Neuron (in vitro differentiated cells): Measurements from ENCODE around the gene POU6F2.

Source experiments
- H2AFZ ChIP-seq: one replicate; pipeline ENCODE4 v1.6.1; 2013; ENCODE audit warnings: low read depth, mild to moderate bottlenecking, inconsistent platforms, low read length, moderate library complexity
- H3K27me3 ChIP-seq: one replicate; pipeline ENCODE4 v1.6.1; 2013; ENCODE audit warnings: low read length; ENCODE audit not compliant: insufficient read depth
- H3K36me3 ChIP-seq: one replicate; pipeline ENCODE4 v1.6.1; 2013; ENCODE audit warnings: low read length; ENCODE audit not compliant: insufficient read depth
- H3K4me1 ChIP-seq: one replicate; pipeline ENCODE4 v1.6.1; 2013; ENCODE audit warnings: low read length; ENCODE audit not compliant: insufficient read depth
- H3K4me3 ChIP-seq: 2 replicates; pipeline ENCODE4 v1.5.1; 2013; ENCODE audit warnings: mild to moderate bottlenecking, low read length, moderate library complexity
- H3K9me3 ChIP-seq: one replicate; pipeline ENCODE4 v1.6.1; 2013; ENCODE audit warnings: low read length

The POU6F2 gene

GRCh38 chr7:39517240-39517639, 539.5 kb downstream of the POU6F2 start:
- H3K36me3 ChIP-seq: no peaks in the 10 kb centered on the region
- peaks cover 12% of the 10 kb centered on the region for H3K27me3 ChIP-seq
- no peak overlapping the region for H3K4me3 ChIP-seq
- no peaks in the 10 kb centered on the region for H3K4me1 ChIP-seq
- no peak overlapping the region for H2AFZ ChIP-seq
- H3K9me3 ChIP-seq: no peaks in the 10 kb centered on the region
